ENCODE data around the gene ZAR1L.

Gene ZAR1L

DNA sequence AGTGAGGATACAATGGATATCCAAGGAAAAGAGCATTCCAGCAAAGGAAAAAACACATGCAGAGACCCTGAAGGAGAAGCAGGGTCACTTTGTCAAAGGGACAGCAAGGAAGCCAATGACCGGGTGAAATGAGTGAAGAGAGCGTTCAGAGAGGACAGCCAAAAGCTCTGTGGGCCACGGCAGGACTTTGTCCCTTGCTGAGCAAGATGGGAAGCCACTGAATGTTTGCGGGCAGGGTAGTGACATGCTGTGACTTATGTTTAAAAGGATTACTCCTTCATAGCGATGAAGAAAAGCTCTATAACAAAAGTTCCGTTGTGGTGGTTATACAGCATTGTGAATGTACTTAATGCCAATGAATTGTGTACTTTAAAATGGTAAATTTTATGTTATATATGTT, 16.5 kb downstream of the ZAR1L start:
- CTCF ChIA-PET = no interaction called here
- TF ChIP-seq FOXK2 (IDR thresholded peaks at IDR 0.05) = no peak
- TF ChIP-seq, protein P1, sequence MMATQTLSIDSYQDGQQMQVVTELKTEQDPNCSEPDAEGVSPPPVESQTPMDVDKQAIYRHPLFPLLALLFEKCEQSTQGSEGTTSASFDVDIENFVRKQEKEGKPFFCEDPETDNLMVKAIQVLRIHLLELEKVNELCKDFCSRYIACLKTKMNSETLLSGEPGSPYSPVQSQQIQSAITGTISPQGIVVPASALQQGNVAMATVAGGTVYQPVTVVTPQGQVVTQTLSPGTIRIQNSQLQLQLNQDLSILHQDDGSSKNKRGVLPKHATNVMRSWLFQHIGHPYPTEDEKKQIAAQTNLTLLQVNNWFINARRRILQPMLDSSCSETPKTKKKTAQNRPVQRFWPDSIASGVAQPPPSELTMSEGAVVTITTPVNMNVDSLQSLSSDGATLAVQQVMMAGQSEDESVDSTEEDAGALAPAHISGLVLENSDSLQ (IDR thresholded peaks at IDR 0.05) = no peak
- TF ChIP-seq ZNF384 (IDR thresholded peaks at IDR 0.05) = no peak
- TF ChIP-seq SP1 (IDR thresholded peaks at IDR 0.05) = no peak
- TF ChIP-seq ARNT (IDR thresholded peaks at IDR 0.05) = no peak
- no peak for TF ChIP-seq FOXM1 (IDR thresholded peaks at IDR 0.05; ENCODE audit: borderline replicate concordance)
- no peak for TF ChIP-seq L3MBTL2 (conservative IDR thresholded peaks at IDR 0.05)
- TF ChIP-seq LEF1 (IDR thresholded peaks at IDR 0.05; ENCODE audit: borderline replicate concordance) = no peak
- TF ChIP-seq CTBP1 (IDR thresholded peaks at IDR 0.05; ENCODE audit: borderline replicate concordance) = no peak
- no peak for TF ChIP-seq HDGF (IDR thresholded peaks at IDR 0.05; ENCODE audit: borderline replicate concordance)
- TF ChIP-seq BHLHE40 (IDR thresholded peaks at IDR 0.05; ENCODE audit: borderline replicate concordance) = no peak
- no peak for TF ChIP-seq NFRKB (IDR thresholded peaks at IDR 0.05)
- TF ChIP-seq TARDBP (IDR thresholded peaks at IDR 0.05) = no peak
- TF ChIP-seq SUZ12 (IDR thresholded peaks at IDR 0.05) = no peak
- no peak for TF ChIP-seq ELF4 (IDR thresholded peaks at IDR 0.05)
- no peak for TF ChIP-seq FOXA1 (IDR thresholded peaks at IDR 0.05)
- POLR2A ChIA-PET = no interaction called here
- DNase-seq (ENCODE audit: extremely low spot score) = no peak

DNA sequence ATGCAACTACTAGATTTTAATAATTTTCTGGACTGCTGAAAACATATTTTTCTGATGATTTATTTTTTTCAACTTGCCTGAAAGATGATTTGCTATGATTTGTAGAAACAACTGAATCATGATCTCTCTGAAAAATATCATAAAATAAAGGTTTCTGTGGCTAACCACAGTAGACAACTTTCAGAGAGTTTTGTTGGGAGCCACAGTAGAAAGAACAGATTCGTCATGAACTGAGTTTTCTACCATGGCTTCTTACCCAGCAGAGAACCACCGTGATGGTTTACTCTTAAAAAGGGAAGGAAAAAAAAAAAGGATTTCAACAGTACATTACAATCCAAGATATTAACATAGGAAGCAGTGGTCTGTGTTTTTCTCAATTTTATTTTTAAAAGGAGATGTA, 18.0 kb downstream of the ZAR1L start:
- ChIA-PET CTCF (no interaction called here), POLR2A (no interaction called here)
- TF ChIP-seq ZNF384 (IDR thresholded peaks at IDR 0.05) (no peak), ARNT (IDR thresholded peaks at IDR 0.05) (no peak), CTBP1 (IDR thresholded peaks at IDR 0.05; ENCODE audit: borderline replicate concordance) (no peak), SUZ12 (IDR thresholded peaks at IDR 0.05) (no peak), LEF1 (IDR thresholded peaks at IDR 0.05; ENCODE audit: borderline replicate concordance) (no peak), FOXM1 (IDR thresholded peaks at IDR 0.05; ENCODE audit: borderline replicate concordance) (no peak), ELF4 (IDR thresholded peaks at IDR 0.05) (no peak), FOXK2 (IDR thresholded peaks at IDR 0.05) (no peak), NFRKB (IDR thresholded peaks at IDR 0.05) (no peak), HDGF (IDR thresholded peaks at IDR 0.05; ENCODE audit: borderline replicate concordance) (no peak), TARDBP (IDR thresholded peaks at IDR 0.05) (no peak), L3MBTL2 (conservative IDR thresholded peaks at IDR 0.05) (no peak), BHLHE40 (IDR thresholded peaks at IDR 0.05; ENCODE audit: borderline replicate concordance) (no peak), SP1 (IDR thresholded peaks at IDR 0.05) (no peak), FOXA1 (IDR thresholded peaks at IDR 0.05) (no peak)
- TF ChIP-seq, protein P1 (IDR thresholded peaks at IDR 0.05) = no peak
- no peak for DNase-seq (ENCODE audit: extremely low spot score)

DNA sequence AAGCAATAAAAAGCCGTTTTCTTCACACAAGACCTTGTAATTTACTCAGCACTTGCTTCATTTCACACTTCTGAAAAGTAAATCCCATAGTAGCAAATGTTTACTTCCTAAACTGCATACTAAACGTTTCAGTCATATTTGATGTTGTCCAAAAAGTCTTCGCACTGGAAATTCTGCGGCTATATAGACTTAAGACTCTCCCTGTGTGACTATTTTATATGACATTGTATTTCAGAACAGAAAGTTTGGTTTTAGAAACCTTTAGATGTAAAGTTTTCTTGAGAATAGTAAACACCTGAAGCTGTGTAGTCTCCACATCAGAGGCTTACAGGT, 29.6 kb downstream of the ZAR1L start:
- TF ChIP-seq CTBP1 (IDR thresholded peaks at IDR 0.05; ENCODE audit: borderline replicate concordance) (no peak), SUZ12 (IDR thresholded peaks at IDR 0.05) (no peak), FOXK2 (IDR thresholded peaks at IDR 0.05) (no peak), ELF4 (IDR thresholded peaks at IDR 0.05) (no peak), TARDBP (IDR thresholded peaks at IDR 0.05) (no peak), HDGF (IDR thresholded peaks at IDR 0.05; ENCODE audit: borderline replicate concordance) (no peak), LEF1 (IDR thresholded peaks at IDR 0.05; ENCODE audit: borderline replicate concordance) (no peak)
- TF ChIP-seq, protein P1 (IDR thresholded peaks at IDR 0.05) = no peak
- CTCF ChIA-PET = no interaction called here
- DNase-seq (ENCODE audit: extremely low spot score) = no peak
- POLR2A ChIA-PET = no interaction called here

DNA sequence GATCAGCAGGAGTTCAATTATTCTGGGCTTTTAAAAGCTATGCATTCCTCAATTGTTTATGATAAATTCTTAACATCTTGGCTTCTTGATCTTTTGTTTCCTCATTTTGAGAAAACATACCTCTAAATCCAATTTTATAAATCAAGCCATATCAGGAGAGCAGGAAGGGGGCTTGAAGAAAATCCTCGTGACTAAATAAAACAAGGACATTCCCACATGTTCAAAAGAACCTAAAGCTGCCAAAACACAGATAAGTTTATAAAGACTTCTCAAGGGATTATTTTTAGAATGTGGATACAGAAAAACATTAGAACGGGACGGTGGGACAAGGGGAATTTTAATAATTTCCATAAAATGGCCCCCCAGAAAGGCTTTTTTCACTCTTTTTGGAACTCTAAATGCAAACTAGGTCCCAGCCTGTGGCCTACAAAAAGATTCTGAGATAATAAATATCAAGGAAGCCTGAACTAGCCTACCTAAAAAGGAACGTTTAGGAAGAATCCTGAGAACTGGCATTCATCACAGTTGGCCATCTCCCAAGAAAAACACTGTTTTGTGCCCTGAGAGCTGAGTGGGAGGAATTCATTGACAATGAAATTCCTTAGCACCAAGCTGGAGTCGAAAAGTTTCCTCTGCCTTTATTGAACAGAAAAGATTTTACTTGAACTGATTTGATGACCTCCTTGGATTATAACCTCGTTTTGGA, 30.1 kb downstream of the ZAR1L start:
- no peak for DNase-seq (ENCODE audit: extremely low spot score)
- ChIA-PET CTCF (no interaction called here), POLR2A (interaction anchor here (1.2 kb wide), 1 partner anchor 30 kb away, joined by 6 read pairs; the partner anchor contains the start of genes BRCA2 and ZAR1L)
- TF ChIP-seq ZNF384 (IDR thresholded peaks at IDR 0.05) (no peak), BHLHE40 (IDR thresholded peaks at IDR 0.05; ENCODE audit: borderline replicate concordance) (no peak), FOXM1 (IDR thresholded peaks at IDR 0.05; ENCODE audit: borderline replicate concordance) (no peak), LEF1 (IDR thresholded peaks at IDR 0.05; ENCODE audit: borderline replicate concordance) (no peak), FOXK2 (IDR thresholded peaks at IDR 0.05) (no peak), FOXA1 (IDR thresholded peaks at IDR 0.05) (no peak), SP1 (IDR thresholded peaks at IDR 0.05) (no peak), L3MBTL2 (conservative IDR thresholded peaks at IDR 0.05) (no peak), SUZ12 (IDR thresholded peaks at IDR 0.05) (no peak), ARNT (IDR thresholded peaks at IDR 0.05) (no peak), CTBP1 (IDR thresholded peaks at IDR 0.05; ENCODE audit: borderline replicate concordance) (no peak), NFRKB (IDR thresholded peaks at IDR 0.05) (no peak), TARDBP (IDR thresholded peaks at IDR 0.05) (no peak), HDGF (IDR thresholded peaks at IDR 0.05; ENCODE audit: borderline replicate concordance) (no peak), ELF4 (IDR thresholded peaks at IDR 0.05) (no peak)
- TF ChIP-seq, protein P1 (IDR thresholded peaks at IDR 0.05) = no peak

DNA sequence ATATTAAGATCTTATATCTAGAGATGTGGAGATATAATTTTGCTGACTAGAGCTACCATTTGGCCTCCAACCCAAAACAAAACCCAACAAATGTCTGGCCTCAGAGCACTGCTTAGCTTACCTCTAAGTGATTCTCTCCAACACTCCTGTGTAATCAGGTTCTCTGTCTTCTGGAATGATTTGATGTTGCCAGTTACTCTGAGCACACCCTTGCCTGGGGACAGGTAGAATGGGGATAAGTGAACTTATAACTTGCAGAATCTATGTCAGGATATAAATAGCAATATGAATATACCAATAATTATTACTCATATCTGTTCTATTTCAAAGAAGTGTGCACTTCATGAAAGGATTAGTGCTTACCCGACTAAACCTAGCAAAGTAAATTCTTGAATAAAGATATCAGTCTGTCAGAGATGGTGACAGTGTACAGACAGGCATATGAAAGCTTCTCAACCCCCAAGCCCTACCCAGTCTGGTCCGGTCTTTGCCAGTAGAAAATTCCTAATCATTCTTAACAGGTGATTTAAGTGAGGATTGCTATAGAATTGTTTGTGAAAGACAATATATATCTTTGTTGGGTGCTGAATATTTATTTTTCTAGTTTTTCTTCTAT, 33.0 kb downstream of the ZAR1L start:
- ChIA-PET CTCF (no interaction called here), POLR2A (interaction anchor here (1.3 kb wide), 1 partner anchor 33 kb away, joined by 3 read pairs; the partner anchor contains the start of genes BRCA2 and ZAR1L)
- no peak for DNase-seq (ENCODE audit: extremely low spot score)
- TF ChIP-seq ARNT (IDR thresholded peaks at IDR 0.05) (no peak), BHLHE40 (IDR thresholded peaks at IDR 0.05; ENCODE audit: borderline replicate concordance) (no peak), L3MBTL2 (conservative IDR thresholded peaks at IDR 0.05) (no peak), HDGF (IDR thresholded peaks at IDR 0.05; ENCODE audit: borderline replicate concordance) (no peak)
- TF ChIP-seq, protein P1 (IDR thresholded peaks at IDR 0.05) = no peak

Data from HEK293T (cell line).